Hindlimb muscle (tissue), 1 donor: ENCODE measurements around the gene JCAD. TPM values are rescaled to one million over a fixed set of nuclear protein-coding genes. Genes with fewer than 3 reads are reported as not detected.
A peak's percentile ranks its signal among the peaks of the same experiment; 100 is the strongest.

Source experiments
- DNase-seq: peaks from one replicate; pipeline ENCODE4 v3.0.0-alpha.2; 2013
- polyA plus RNA-seq: library from polyadenylated mRNA; unstranded; fragments of 120-200 nt; gene quantifications from one replicate; pipeline ENCODE4 v1.2.1, GENCODE V29; 2013; ENCODE audit not compliant: insufficient read length

The JCAD gene
- polyA plus RNA-seq, 1 donor: 22.9 TPM

GRCh38 chr10:30074090-30074489 lies 14.7 kb upstream of the JCAD start:
- DNase-seq: no peak

- DNase-seq: no peak
Measured at GRCh38 chr10:30073767-30074060, 14.3 kb upstream of the JCAD start.

DNA sequence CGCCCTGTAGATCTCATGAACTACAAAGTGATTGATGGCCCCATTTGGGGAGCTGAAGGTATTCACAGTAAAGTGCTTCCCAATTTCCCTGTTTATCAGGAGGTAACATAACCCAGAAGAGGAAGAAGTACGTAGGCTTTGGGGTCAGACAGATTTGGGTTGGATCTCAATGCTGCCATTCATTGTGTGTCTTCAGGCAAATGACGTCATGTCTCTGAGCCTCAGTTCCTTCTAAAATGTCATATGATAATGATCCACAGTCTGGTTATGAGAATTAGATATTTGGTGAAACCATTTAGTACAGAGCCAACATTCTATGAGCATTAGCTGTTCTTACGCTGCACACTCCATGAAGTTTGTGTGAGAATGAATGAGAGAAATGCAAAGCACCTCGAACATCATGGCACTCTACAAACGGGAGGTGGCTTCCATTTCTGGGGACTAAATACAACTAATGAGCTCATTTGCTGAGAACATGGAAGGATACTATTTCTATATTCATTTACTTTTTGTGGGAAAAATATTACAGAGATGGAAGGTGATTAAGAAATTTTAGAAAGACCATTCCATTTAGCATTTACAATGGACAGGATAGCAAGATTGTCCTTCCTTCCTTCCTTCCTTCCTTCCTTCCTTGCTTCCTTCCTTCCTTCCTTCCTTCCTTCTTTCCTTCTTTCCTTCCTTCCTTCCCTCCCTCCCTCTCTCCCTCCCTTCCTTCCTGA lies 13.8 kb upstream of the JCAD start:
- no peak for DNase-seq

GRCh38 chr10:30072068-30072467 lies 12.7 kb upstream of the JCAD start:
- DNase-seq: no peak

DNA sequence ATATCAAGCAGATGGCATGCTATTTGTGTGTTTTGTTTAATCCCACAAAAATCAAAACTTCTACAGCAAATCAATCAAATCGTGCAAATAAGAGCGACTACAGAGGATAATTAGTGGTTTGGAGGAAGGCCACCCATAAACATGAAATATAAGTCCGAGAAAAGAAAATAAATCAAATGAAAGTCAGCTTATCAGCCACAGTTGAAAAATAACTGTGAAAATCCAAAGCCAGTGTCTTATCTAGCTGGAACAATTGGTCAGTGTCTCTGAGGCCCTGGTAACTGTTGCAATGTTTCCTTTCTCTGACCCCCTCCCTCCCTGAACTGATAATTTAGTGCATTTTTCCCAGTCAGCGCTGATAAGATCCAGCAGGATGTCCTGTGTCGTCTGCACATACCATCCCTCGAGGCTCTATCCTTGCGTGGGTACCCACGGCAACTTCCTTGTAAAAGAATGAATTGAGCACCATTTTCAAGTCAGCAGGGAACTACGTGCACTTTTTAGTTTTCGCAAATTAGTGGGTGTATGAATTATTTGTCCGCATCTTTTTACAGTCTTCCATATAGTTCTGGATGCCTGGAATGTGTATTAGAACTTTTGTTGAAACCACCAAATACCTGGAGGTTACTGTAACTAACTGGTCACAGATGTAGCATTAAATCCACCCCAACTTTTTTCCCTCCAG lies 10.8 kb upstream of the JCAD start:
- DNase-seq: no peak

GRCh38 chr10:30068492-30069223 lies 9.3 kb upstream of the JCAD start:
- no peak for DNase-seq

DNA sequence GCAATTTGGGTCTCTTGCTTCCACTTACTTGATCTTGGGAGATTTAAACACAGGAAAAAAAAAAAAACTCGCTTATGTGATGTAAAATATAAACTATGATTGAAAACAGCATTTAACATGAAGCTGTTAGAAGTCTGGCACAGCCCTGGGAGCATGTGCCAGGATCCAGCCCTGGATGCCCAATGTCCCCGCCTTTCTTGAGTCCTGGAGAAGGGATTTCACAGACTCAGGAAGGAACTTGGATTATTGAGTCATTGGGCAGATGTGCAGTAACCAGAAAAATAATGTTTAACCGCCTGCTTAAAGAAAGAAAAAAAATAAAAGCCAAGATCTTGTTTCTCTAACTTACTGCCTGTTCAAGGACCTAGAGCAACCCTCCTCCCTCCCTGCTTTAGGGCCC lies 3.7 kb upstream of the JCAD start:
- peak; percentile 72 for DNase-seq

DNA sequence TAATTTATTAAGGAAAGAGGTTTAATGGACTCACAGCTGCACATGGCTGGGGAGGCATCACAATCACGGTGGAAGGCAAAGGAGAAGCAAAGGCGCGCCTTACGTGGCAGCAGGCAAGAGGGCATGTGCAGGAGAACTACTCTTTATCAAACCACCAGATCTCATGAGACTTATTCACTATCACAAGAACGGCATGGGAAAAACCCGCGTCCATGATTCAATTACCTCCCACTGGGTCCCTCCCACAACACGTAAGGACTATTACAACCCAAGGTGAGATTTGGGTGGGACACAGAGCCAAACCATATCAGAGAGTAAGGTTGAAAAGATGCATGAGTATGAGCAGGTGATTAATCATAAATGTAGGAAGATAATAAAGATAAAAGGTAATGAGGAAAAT lies 3.2 kb upstream of the JCAD start:
- no peak for DNase-seq

GRCh38 chr10:30062090-30062489 lies 2.7 kb upstream of the JCAD start:
- no peak for DNase-seq

GRCh38 chr10:30058570-30059132 lies 735 bp downstream of the JCAD start:
- no peak for DNase-seq

DNA sequence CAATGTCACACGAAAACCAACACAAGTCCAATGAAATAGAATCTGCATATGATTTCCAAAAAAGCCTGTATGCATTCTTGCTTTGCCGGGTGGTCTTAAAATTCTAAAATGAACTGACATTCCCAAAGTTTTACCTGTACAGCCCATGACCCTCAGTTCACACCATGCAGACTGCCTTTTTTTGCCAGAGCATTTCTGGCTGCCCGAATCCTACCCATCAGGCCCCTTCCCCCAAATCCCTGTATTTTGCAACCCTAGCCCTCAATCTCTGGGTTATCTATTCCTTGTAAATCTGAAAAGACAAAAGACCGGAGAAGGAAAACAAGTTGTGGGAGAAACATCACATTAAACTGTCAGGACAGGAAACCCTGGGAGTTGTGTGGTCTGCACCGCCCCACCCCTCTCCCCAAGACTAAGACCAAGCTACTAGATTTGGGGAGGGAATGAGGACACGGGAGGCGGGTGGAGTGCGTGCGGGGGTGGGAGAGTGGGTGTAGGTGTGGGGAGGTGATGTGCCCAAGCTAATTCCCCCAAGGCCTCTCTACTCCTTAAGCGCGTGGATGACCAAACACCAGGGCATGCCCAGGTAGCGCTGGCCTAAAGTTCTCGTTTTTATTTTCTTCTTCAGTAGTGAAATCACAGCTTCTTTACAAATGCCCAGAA lies 1.4 kb downstream of the JCAD start:
- no peak for DNase-seq

- DNase-seq: no peak
Measured at GRCh38 chr10:30057421-30057841, 2.0 kb downstream of the JCAD start.

DNA sequence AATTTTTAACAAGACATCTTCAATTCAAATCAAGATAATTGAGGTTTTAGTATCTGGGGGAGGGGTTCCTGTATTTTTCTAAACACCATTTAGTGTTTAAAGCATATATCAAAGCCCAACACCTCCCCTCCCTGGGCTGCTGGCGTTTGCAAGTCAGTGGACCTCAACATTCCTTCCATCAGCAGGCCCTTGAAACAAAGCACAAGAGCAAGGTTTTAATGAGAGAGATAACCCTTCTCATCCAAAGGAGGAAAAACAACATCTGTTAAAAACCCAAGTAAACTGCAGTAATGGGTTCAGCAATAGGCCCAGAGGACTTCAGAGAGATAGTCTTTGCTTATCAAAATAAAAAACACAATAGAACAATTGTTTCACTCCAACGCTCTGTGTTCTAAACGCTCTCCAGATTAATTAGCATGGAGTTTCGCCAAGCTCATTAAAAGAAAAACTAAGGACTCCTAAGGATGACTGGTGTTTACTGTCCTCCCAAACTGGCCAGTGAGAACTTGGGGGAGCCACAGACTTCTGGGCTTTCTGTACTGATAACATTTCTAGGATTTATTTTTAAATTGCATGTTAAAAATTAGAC lies 2.5 kb downstream of the JCAD start:
- DNase-seq: no peak

GRCh38 chr10:30056281-30056680 lies 3.1 kb downstream of the JCAD start:
- no peak for DNase-seq

DNA sequence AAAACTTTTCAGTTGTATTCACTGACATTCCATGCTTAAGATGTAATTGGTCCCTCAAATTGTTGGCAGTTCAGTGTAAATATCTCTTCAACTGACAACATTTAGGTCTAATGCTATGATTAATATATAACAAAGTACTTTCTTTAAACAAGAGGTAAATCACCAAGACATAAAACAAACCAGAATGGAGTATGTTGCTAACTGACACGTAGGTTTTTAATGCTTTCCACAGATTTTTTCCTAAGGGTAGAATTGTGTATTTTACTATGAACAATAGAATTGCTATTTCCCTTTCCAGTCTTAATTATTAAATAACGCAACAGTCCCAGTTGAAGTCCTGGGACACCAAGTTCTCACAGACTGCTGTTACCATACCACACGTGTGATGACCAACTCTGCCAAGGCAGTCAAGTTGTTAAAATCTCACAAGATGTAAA lies 4.1 kb downstream of the JCAD start:
- DNase-seq: no peak

GRCh38 chr10:30052062-30052461 lies 7.3 kb downstream of the JCAD start:
- no peak for DNase-seq

DNA sequence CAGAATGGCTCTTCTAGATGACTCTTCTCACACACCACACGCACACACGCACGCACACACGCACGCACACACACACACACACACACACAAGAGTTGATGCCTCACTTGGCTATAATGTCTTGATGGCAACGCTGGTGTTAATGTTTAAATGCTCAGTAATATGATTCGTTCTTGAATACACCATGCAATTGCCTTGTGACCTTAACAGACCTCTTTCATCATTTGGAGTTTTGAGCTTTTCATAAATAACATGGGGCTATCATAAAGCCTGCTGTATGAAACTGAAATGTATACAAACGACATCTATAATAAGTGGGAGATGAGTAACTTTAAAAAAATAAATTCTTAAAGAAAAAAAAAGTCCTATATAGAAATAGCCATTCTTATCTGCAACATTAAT lies 8.2 kb downstream of the JCAD start:
- DNase-seq: no peak

- no peak for DNase-seq
Measured at GRCh38 chr10:30050411-30050810, 9.0 kb downstream of the JCAD start.

DNA sequence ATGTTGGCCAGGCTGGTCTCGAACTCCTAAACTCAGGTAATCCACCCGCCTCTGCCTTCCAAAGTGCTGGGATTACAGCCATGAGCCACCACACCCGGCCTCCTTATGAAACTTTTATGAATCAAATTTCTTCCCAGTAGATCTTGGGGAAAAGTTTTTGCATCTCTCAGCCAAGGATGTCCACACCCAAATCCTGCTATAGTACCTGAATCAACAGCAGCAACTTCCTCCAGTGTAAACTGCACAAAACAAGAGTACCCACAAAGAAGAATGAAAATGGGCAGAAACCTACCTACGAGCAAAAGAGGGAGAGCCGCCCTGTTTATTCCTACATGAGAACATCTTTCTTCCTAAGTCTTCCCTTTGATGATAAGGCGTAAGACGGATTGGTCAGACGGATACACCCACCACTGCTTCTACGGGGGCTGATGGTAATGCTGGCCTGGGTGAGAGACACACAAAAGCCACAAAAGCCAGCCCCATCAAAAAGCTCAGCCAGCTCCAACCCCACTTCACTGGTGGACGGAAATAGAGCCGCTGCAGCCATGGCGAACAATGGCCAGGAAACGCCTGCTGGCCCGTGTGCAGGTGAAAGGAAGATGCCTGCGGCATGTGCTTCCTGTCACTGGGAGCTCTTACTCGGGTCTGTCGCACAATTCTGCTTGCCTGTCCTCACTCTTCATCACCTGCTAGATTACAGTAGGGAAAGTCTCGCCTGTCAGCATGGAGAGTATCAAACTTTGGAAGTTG lies 10.4 kb downstream of the JCAD start:
- DNase-seq: no peak

- no peak for DNase-seq
Measured at GRCh38 chr10:30047924-30048531, 11.4 kb downstream of the JCAD start.

DNA sequence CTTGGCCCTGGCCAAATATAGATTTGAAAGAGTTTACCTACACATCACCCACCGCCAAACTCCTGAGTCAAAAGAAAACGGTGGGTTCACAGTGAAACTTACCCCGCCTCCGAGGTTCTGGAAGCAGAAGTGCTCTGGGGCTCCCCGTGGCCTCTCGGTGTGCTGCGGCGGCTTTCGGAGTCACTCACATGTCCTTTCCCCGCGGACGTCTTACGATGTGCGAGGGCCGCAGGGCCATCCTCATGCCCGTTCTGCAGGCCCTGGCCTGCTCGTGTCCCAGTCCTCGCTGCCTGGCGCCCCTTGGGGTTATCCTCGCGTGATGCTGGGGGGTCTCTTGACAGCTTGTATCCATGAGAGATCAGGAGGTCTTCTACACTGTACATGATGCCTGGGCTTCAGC lies 12.0 kb downstream of the JCAD start:
- no peak for DNase-seq
